Immature natural killer cell (primary cell): ENCODE results near the gene RAPGEF1. TPM values are rescaled to one million over a fixed set of nuclear protein-coding genes. Genes with fewer than 3 reads are reported as not detected.
"Not testable (repeated sequence)": the region's sequence is repeated elsewhere in the genome, so short reads cannot be mapped to it uniquely, and the experiment has no call there.

ENCODE experiments used
- DNase-seq, 3 donors: peaks; one replicate each; pipeline ENCODE4 v3.0.0; 2022; ENCODE audit warnings: mixed read lengths in 1 of 3
- H3K27ac Mint-ChIP-seq, 6 donors: one replicate each; pipeline ENCODE4 v1.8.0; 2020; ENCODE audit warnings: mixed read lengths in 6 of 6, mild to moderate bottlenecking in 5 of 6, inconsistent platforms in 4 of 6, moderate library complexity in 3 of 6
- H3K27me3 Mint-ChIP-seq, 3 donors: one replicate each; pipeline ENCODE4 v1.8.0; 2020 to 2021; ENCODE audit warnings: low read depth in 3 of 3, mild to moderate bottlenecking in 3 of 3, mixed read lengths in 3 of 3, moderate library complexity in 3 of 3, inconsistent platforms in 1 of 3
- H3K36me3 Mint-ChIP-seq, 3 donors: one replicate each; pipeline ENCODE4 v1.8.0; 2020; ENCODE audit warnings: mixed read lengths in 3 of 3, inconsistent platforms in 2 of 3, mild to moderate bottlenecking in 2 of 3
- H3K4me1 Mint-ChIP-seq, 2 donors: one replicate each; pipeline ENCODE4 v1.8.0; 2020; ENCODE audit warnings: inconsistent platforms in 2 of 2, mild to moderate bottlenecking in 2 of 2, mixed read lengths in 2 of 2, moderate library complexity in 1 of 2
- H3K4me3 Mint-ChIP-seq, 5 donors: one replicate each; pipeline ENCODE4 v1.8.0; 2020; ENCODE audit warnings: mild to moderate bottlenecking in 5 of 5, mixed read lengths in 5 of 5, inconsistent platforms in 3 of 5, moderate library complexity in 3 of 5
- H3K9me3 Mint-ChIP-seq, 6 donors: one replicate each; pipeline ENCODE4 v1.8.0; 2020; ENCODE audit warnings: mild to moderate bottlenecking in 6 of 6, mixed read lengths in 6 of 6, inconsistent platforms in 4 of 6, moderate library complexity in 3 of 6
- polyA plus RNA-seq, 3 donors: library from polyadenylated mRNA; unstranded; fragments of 300-500 nt; fragmentation: Illumina TruSeq; gene quantifications; one replicate each; pipeline ENCODE4 v1.2.3, GENCODE V29; 2021

The RAPGEF1 gene
- polyA plus RNA-seq, 3 donors from 2014 or later, result 1.2 to 15.8 (median 7.4) TPM

- peaks cover 90 to 93% of the 10 kb centered on the region in 2 donors for H3K4me1 Mint-ChIP-seq
- H3K27ac Mint-ChIP-seq, result peak overlapping the region; percentile 65 to 93 (median 76)
- H3K9me3 Mint-ChIP-seq, result no peaks in the 10 kb centered on the region
- H3K4me3 Mint-ChIP-seq, result peak overlapping the region in 1 of 5 donors; percentile 29
- peaks cover 0 to 4% (median 3%) of the 10 kb centered on the region in 3 donors for H3K36me3 Mint-ChIP-seq
- no peak for DNase-seq
- no peaks in the 10 kb centered on the region for H3K27me3 Mint-ChIP-seq
Observed at GRCh38 chr9:131719262-131719908, 20.5 kb downstream of the RAPGEF1 start.

GRCh38 chr9:131717719-131718460 is 22.0 kb downstream of the RAPGEF1 start:
- Mint-ChIP-seq H3K4me3 (no peak overlapping the region), H3K36me3 (peaks cover 0 to 6% (median 0%) of the 10 kb centered on the region in 3 donors), H3K4me1 (peaks cover 89 to 94% of the 10 kb centered on the region in 2 donors)

GRCh38 chr9:131715906-131716305 is 24.0 kb downstream of the RAPGEF1 start:
- peak overlapping the region; percentile 30 to 85 (median 66) for H3K27ac Mint-ChIP-seq

More at GRCh38 chr9:131717719-131718460, 22.0 kb downstream of the RAPGEF1 start:
- Mint-ChIP-seq H3K9me3 (no peaks in the 10 kb centered on the region), H3K27ac (peak overlapping the region in 4 of 6 donors; percentile 51 to 78 (median 72)), H3K27me3 (no peaks in the 10 kb centered on the region)
- no peak for DNase-seq

GRCh38 chr9:131714821-131715220 is 25.1 kb downstream of the RAPGEF1 start:
- no peak overlapping the region for H3K4me3 Mint-ChIP-seq
- DNase-seq, result no peak
- peaks cover 87 to 96% of the 10 kb centered on the region in 2 donors for H3K4me1 Mint-ChIP-seq
- no peaks in the 10 kb centered on the region for H3K9me3 Mint-ChIP-seq
- H3K27ac Mint-ChIP-seq, result peak overlapping the region in 5 of 6 donors; percentile 8 to 74 (median 37)
- peaks cover 0 to 6% (median 0%) of the 10 kb centered on the region in 3 donors for H3K36me3 Mint-ChIP-seq
- no peaks in the 10 kb centered on the region for H3K27me3 Mint-ChIP-seq

More at GRCh38 chr9:131715906-131716305, 24.0 kb downstream of the RAPGEF1 start:
- Mint-ChIP-seq H3K36me3 (peaks cover 0 to 6% (median 0%) of the 10 kb centered on the region in 3 donors), H3K9me3 (no peaks in the 10 kb centered on the region), H3K4me3 (no peak overlapping the region), H3K4me1 (peaks cover 88 to 96% of the 10 kb centered on the region in 2 donors), H3K27me3 (no peaks in the 10 kb centered on the region)
- no peak for DNase-seq

GRCh38 chr9:131714161-131714646 is 25.7 kb downstream of the RAPGEF1 start:
- H3K4me1 Mint-ChIP-seq, result peaks cover 87 to 97% of the 10 kb centered on the region in 2 donors
- no peaks in the 10 kb centered on the region for H3K27me3 Mint-ChIP-seq
- no peak overlapping the region for H3K4me3 Mint-ChIP-seq
- peaks cover 0 to 6% (median 0%) of the 10 kb centered on the region in 3 donors for H3K36me3 Mint-ChIP-seq
- no peaks in the 10 kb centered on the region for H3K9me3 Mint-ChIP-seq
- peak overlapping the region in 1 of 6 donors; percentile 65 for H3K27ac Mint-ChIP-seq
- DNase-seq, result no peak

- Mint-ChIP-seq H3K36me3 (peaks cover 0 to 4% (median 0%) of the 10 kb centered on the region in 3 donors), H3K27ac (peak overlapping the region; percentile 20 to 68 (median 46)), H3K27me3 (no peaks in the 10 kb centered on the region), H3K9me3 (no peaks in the 10 kb centered on the region), H3K4me1 (peaks cover 86 to 97% of the 10 kb centered on the region in 2 donors), H3K4me3 (peak overlapping the region in 1 of 5 donors; percentile 3)
- DNase-seq, result no peak
Observed at GRCh38 chr9:131713016-131713415, 26.9 kb downstream of the RAPGEF1 start.

- Mint-ChIP-seq H3K9me3 (no peaks in the 10 kb centered on the region), H3K4me3 (no peak overlapping the region), H3K27ac (peak overlapping the region in 5 of 6 donors; percentile 20 to 68 (median 34)), H3K27me3 (peaks cover 0 to 5% (median 0%) of the 10 kb centered on the region in 3 donors), H3K4me1 (peaks cover 86 to 97% of the 10 kb centered on the region in 2 donors), H3K36me3 (peaks cover 0 to 3% (median 0%) of the 10 kb centered on the region in 3 donors)
- DNase-seq, result no peak
Observed at GRCh38 chr9:131712151-131712716, 27.6 kb downstream of the RAPGEF1 start.

GRCh38 chr9:131709771-131710431 is 30.0 kb downstream of the RAPGEF1 start:
- peaks cover 88 to 97% of the 10 kb centered on the region in 2 donors for H3K4me1 Mint-ChIP-seq
- H3K27me3 Mint-ChIP-seq, result peaks cover 0 to 5% (median 2%) of the 10 kb centered on the region in 3 donors
- peaks cover 0 to 3% (median 0%) of the 10 kb centered on the region in 3 donors for H3K36me3 Mint-ChIP-seq
- H3K4me3 Mint-ChIP-seq, result peak overlapping the region in 3 of 5 donors; percentile 15 to 71 (median 30)
- DNase-seq, result peak in 1 of 3 donors; percentile 39
- peak overlapping the region; percentile 79 to 94 (median 88) for H3K27ac Mint-ChIP-seq
- no peaks in the 10 kb centered on the region for H3K9me3 Mint-ChIP-seq

GRCh38 chr9:131709010-131709770 is 30.7 kb downstream of the RAPGEF1 start:
- H3K36me3 Mint-ChIP-seq, result not testable (repeated sequence)
- Mint-ChIP-seq H3K4me1 (peaks cover 89 to 98% of the 10 kb centered on the region in 2 donors), H3K4me3 (peak overlapping the region in 3 of 5 donors; percentile 15 to 71 (median 30))

GRCh38 chr9:131708226-131709002 is 31.5 kb downstream of the RAPGEF1 start:
- peak in 2 of 3 donors; percentile 26 to 39 for DNase-seq
- H3K4me3 Mint-ChIP-seq, result peak overlapping the region; percentile 58 to 70 (median 59)
- peaks cover 93 to 98% of the 10 kb centered on the region in 2 donors for H3K4me1 Mint-ChIP-seq
- H3K27me3 Mint-ChIP-seq, result peaks cover 0 to 5% (median 2%) of the 10 kb centered on the region in 3 donors
- H3K27ac Mint-ChIP-seq, result peak overlapping the region; percentile 84 to 93 (median 90)
- no peaks in the 10 kb centered on the region for H3K9me3 Mint-ChIP-seq
- H3K36me3 Mint-ChIP-seq, result no peaks in the 10 kb centered on the region

More at GRCh38 chr9:131709010-131709770, 30.7 kb downstream of the RAPGEF1 start:
- peak overlapping the region; percentile 79 to 94 (median 88) for H3K27ac Mint-ChIP-seq
- H3K27me3 Mint-ChIP-seq, H3K9me3 Mint-ChIP-seq, DNase-seq: not testable (repeated sequence)

GRCh38 chr9:131707733-131708157 is 32.1 kb downstream of the RAPGEF1 start:
- H3K4me1 Mint-ChIP-seq, result peaks cover 92 to 98% of the 10 kb centered on the region in 2 donors
- peak overlapping the region; percentile 58 to 70 (median 59) for H3K4me3 Mint-ChIP-seq
- peak in 1 of 3 donors; percentile 18 for DNase-seq
- H3K27ac Mint-ChIP-seq, result peak overlapping the region; percentile 84 to 93 (median 90)
- no peaks in the 10 kb centered on the region for H3K36me3 Mint-ChIP-seq
- H3K27me3 Mint-ChIP-seq, result peaks cover 0 to 5% (median 2%) of the 10 kb centered on the region in 3 donors
- H3K9me3 Mint-ChIP-seq, result no peaks in the 10 kb centered on the region

GRCh38 chr9:131707050-131707449 is 32.8 kb downstream of the RAPGEF1 start:
- Mint-ChIP-seq H3K4me1 (peaks cover 92 to 98% of the 10 kb centered on the region in 2 donors), H3K27me3 (peaks cover 0 to 5% (median 2%) of the 10 kb centered on the region in 3 donors), H3K4me3 (no peak overlapping the region)

More at GRCh38 chr9:131707050-131707449, 32.8 kb downstream of the RAPGEF1 start:
- peak overlapping the region; percentile 84 to 93 (median 90) for H3K27ac Mint-ChIP-seq
- no peaks in the 10 kb centered on the region for H3K9me3 Mint-ChIP-seq
- no peaks in the 10 kb centered on the region for H3K36me3 Mint-ChIP-seq
- DNase-seq, result no peak
